Measurements from ENCODE around the gene RAB4A.
"Not testable (repeated sequence)": the region's sequence is repeated elsewhere in the genome, so short reads cannot be mapped to it uniquely, and the experiment has no call there.

RAB4A gene

GRCh38 chr1:229298420-229298819, 27.5 kb downstream of the RAB4A start:
- DNase-seq (ENCODE audit: low spot score): no peak

- no peak for DNase-seq (ENCODE audit: low spot score)
Measured at GRCh38 chr1:229298887-229299503, 28.1 kb downstream of the RAB4A start.

GRCh38 chr1:229300099-229300757, 29.3 kb downstream of the RAB4A start:
- peak; percentile 42 for DNase-seq (ENCODE audit: low spot score)

- DNase-seq (ENCODE audit: low spot score): no peak
Measured at GRCh38 chr1:229302740-229303139, 31.8 kb downstream of the RAB4A start.

GRCh38 chr1:229303855-229304254, 32.9 kb downstream of the RAB4A start:
- no peak for DNase-seq (ENCODE audit: low spot score)

GRCh38 chr1:229305392-229305791, 34.5 kb downstream of the RAB4A start:
- DNase-seq (ENCODE audit: low spot score): no peak

GRCh38 chr1:229309074-229309473, 38.2 kb downstream of the RAB4A start:
- no peak for DNase-seq (ENCODE audit: low spot score)

GRCh38 chr1:229309684-229310083, 38.8 kb downstream of the RAB4A start:
- DNase-seq (ENCODE audit: low spot score): no peak

- peak; percentile 42 for DNase-seq (ENCODE audit: low spot score)
Measured at GRCh38 chr1:229310833-229311232, 39.9 kb downstream of the RAB4A start.

- no peak for DNase-seq (ENCODE audit: low spot score)
Measured at GRCh38 chr1:229316166-229316565, 45.3 kb downstream of the RAB4A start.

GRCh38 chr1:229318056-229318455, 47.1 kb downstream of the RAB4A start:
- DNase-seq (ENCODE audit: low spot score): peak; percentile 48

- no peak for DNase-seq (ENCODE audit: low spot score)
Measured at GRCh38 chr1:229319487-229319886, 48.6 kb downstream of the RAB4A start.

GRCh38 chr1:229323201-229323600, 52.3 kb downstream of the RAB4A start:
- no peak for DNase-seq (ENCODE audit: low spot score)

- no peak for DNase-seq (ENCODE audit: low spot score)
Measured at GRCh38 chr1:229323885-229324553, 53.1 kb downstream of the RAB4A start.

GRCh38 chr1:229325401-229325800, 54.5 kb downstream of the RAB4A start:
- DNase-seq (ENCODE audit: low spot score): no peak

GRCh38 chr1:229325853-229326487, 55.1 kb downstream of the RAB4A start:
- DNase-seq (ENCODE audit: low spot score): no peak

GRCh38 chr1:229326601-229327000, 55.7 kb downstream of the RAB4A start:
- no peak for DNase-seq (ENCODE audit: low spot score)

GRCh38 chr1:229327765-229328164, 56.9 kb downstream of the RAB4A start:
- not testable (repeated sequence) for DNase-seq (ENCODE audit: low spot score)

- DNase-seq (ENCODE audit: low spot score): no peak
Measured at GRCh38 chr1:229328598-229329362, 57.9 kb downstream of the RAB4A start.

GRCh38 chr1:229334269-229334668, 63.4 kb downstream of the RAB4A start:
- no peak for DNase-seq (ENCODE audit: low spot score)

- DNase-seq (ENCODE audit: low spot score): peak; percentile 16
Measured at GRCh38 chr1:229334716-229335115, 63.8 kb downstream of the RAB4A start.

- no peak for DNase-seq (ENCODE audit: low spot score)
Measured at GRCh38 chr1:229336345-229336744, 65.4 kb downstream of the RAB4A start.
